HG03280 (cell line): ENCODE measurements around the gene RANBP9.

Source experiments
- ATAC-seq: cut with Tn5 transposase; IDR thresholded peaks from one replicate; pipeline ENCODE4 v1.9.1; 2021; ENCODE audit warnings: mild to moderate bottlenecking, moderate library complexity; ENCODE audit not compliant: unreplicated experiment

The RANBP9 gene

GRCh38 chr6:13679996-13680395, 31.6 kb downstream of the RANBP9 start:
- no peak for ATAC-seq

- no peak for ATAC-seq
Measured at GRCh38 chr6:13678255-13678983, 33.2 kb downstream of the RANBP9 start.

- no peak for ATAC-seq
Measured at GRCh38 chr6:13677878-13678254, 33.8 kb downstream of the RANBP9 start.

- ATAC-seq, result no peak
Measured at GRCh38 chr6:13676551-13677156, 35.0 kb downstream of the RANBP9 start.

GRCh38 chr6:13674533-13675190, 37.0 kb downstream of the RANBP9 start:
- ATAC-seq, result no peak

GRCh38 chr6:13673825-13674444, 37.7 kb downstream of the RANBP9 start:
- ATAC-seq, result no peak

GRCh38 chr6:13673368-13673767, 38.3 kb downstream of the RANBP9 start:
- no peak for ATAC-seq

GRCh38 chr6:13672904-13673303, 38.7 kb downstream of the RANBP9 start:
- ATAC-seq, result no peak

GRCh38 chr6:13671548-13672127, 40.0 kb downstream of the RANBP9 start:
- ATAC-seq, result no peak

GRCh38 chr6:13669476-13669875, 42.2 kb downstream of the RANBP9 start:
- ATAC-seq, result no peak

GRCh38 chr6:13668291-13668928, 43.2 kb downstream of the RANBP9 start:
- ATAC-seq, result no peak

- no peak for ATAC-seq
Measured at GRCh38 chr6:13667655-13668054, 44.0 kb downstream of the RANBP9 start.

- ATAC-seq, result no peak
Measured at GRCh38 chr6:13666194-13667105, 45.2 kb downstream of the RANBP9 start.

- no peak for ATAC-seq
Measured at GRCh38 chr6:13664703-13665352, 46.8 kb downstream of the RANBP9 start.

- no peak for ATAC-seq
Measured at GRCh38 chr6:13663986-13664385, 47.6 kb downstream of the RANBP9 start.

GRCh38 chr6:13662651-13663334, 48.8 kb downstream of the RANBP9 start:
- ATAC-seq, result no peak

- no peak for ATAC-seq
Measured at GRCh38 chr6:13661647-13662046, 50.0 kb downstream of the RANBP9 start.

- ATAC-seq, result no peak
Measured at GRCh38 chr6:13660893-13661292, 50.7 kb downstream of the RANBP9 start.

- no peak for ATAC-seq
Measured at GRCh38 chr6:13660273-13660672, 51.4 kb downstream of the RANBP9 start.
